HEK293 (cell line): Measurements from ENCODE around the gene SART1.

Experiments
- CTCF ChIA-PET: fragments of 350-600 bp; formaldehyde crosslinking; extraction: SDS; loops from one replicate; lab custom pipeline; 2021; ENCODE audit warnings: antibody characterized with exemption; lab: Yijun Ruan, JAX
- POLR2A ChIA-PET: fragments of 300-600 bp; formaldehyde crosslinking; extraction: SDS; loops from one replicate; lab custom pipeline; 2020; ENCODE audit warnings: antibody characterized with exemption, inconsistent platforms; lab: Yijun Ruan, JAX
- H3K27ac ChIP-seq: fragments of 200-500 bp; sonication (Bioruptor generic); 2 replicates; pipeline ENCODE4 v1.5.1; 2014; ENCODE audit warnings: low read depth, low read length, control low read depth, inconsistent platforms; ENCODE audit errors: extremely low read depth
- H3K36me3 ChIP-seq, 2 experiments: fragments of 200-500 bp in 1 of 2; sonication (Bioruptor generic) in 1 of 2; 1 replicate in 1 of 2; 2 replicates in 1 of 2; pipeline ENCODE4 v1.5.1; 2014 to 2017; ENCODE audit warnings: inconsistent platforms in 2 of 2, low read length in 2 of 2; ENCODE audit not compliant: control insufficient read depth in 2 of 2, insufficient read depth in 1 of 2
- H3K4me1 ChIP-seq: fragments of 200-500 bp; sonication (Bioruptor generic); 2 replicates; pipeline ENCODE4 v1.5.1; 2014; ENCODE audit warnings: mild to moderate bottlenecking, low read length, inconsistent platforms; ENCODE audit not compliant: control insufficient read depth, insufficient read depth
- H3K4me3 ChIP-seq: 2 replicates; pipeline ENCODE4 v1.5.1; 2011; ENCODE audit warnings: low read depth, mild to moderate bottlenecking, control low read depth, low read length, moderate library complexity
- H3K9me3 ChIP-seq: fragments of 200-500 bp; sonication (Bioruptor generic); 2 replicates; pipeline ENCODE4 v1.5.1; 2014; ENCODE audit warnings: low read depth, low read length, inconsistent platforms; ENCODE audit not compliant: control insufficient read depth, insufficient read depth
- BCL11B ChIP-seq: fragments of 450-650 bp; formaldehyde crosslinking; IDR thresholded peaks from 2 replicates; pipeline ENCODE4 v1.5.1; 2016; ENCODE audit warnings: low read depth, missing biosample characterization, missing genetic modification characterization
- BCL6B ChIP-seq: fragments of 450-650 bp; formaldehyde crosslinking; IDR thresholded peaks from 2 replicates; pipeline ENCODE4 v1.5.1; 2017; ENCODE audit warnings: missing biosample characterization, missing genetic modification characterization
- EGR2 ChIP-seq: fragments of 450-650 bp; formaldehyde crosslinking; IDR thresholded peaks from 2 replicates; pipeline ENCODE4 v1.5.1; 2016; ENCODE audit warnings: low read depth, missing biosample characterization, missing genetic modification characterization
- ELK4 ChIP-seq: IDR thresholded peaks from 2 replicates; pipeline ENCODE4 v1.6.1; 2011; ENCODE audit warnings: mild to moderate bottlenecking, low read depth, low read length, borderline replicate concordance
- GLI2 ChIP-seq: fragments of 450-650 bp; formaldehyde crosslinking; IDR thresholded peaks from 2 replicates; pipeline ENCODE4; 2017; ENCODE audit warnings: missing biosample characterization, missing genetic modification characterization, low read depth, borderline replicate concordance
- KLF8 ChIP-seq: fragments of 450-650 bp; formaldehyde crosslinking; IDR thresholded peaks from 2 replicates; pipeline ENCODE4 v1.5.1; 2016; ENCODE audit warnings: missing biosample characterization, missing genetic modification characterization
- OSR2 ChIP-seq: fragments of 450-650 bp; formaldehyde crosslinking; IDR thresholded peaks from 2 replicates; pipeline ENCODE4 v1.5.1; 2016; ENCODE audit warnings: missing biosample characterization, missing genetic modification characterization
- PRDM1 ChIP-seq: fragments of 450-650 bp; formaldehyde crosslinking; IDR thresholded peaks from 2 replicates; pipeline ENCODE4; 2016; ENCODE audit warnings: missing biosample characterization, missing genetic modification characterization
- REPIN1 ChIP-seq: fragments of 450-650 bp; formaldehyde crosslinking; IDR thresholded peaks from 2 replicates; pipeline ENCODE4 v1.5.1; 2017; ENCODE audit warnings: missing biosample characterization, missing genetic modification characterization, low read depth
- SCRT2 ChIP-seq: fragments of 450-650 bp; formaldehyde crosslinking; IDR thresholded peaks from 2 replicates; pipeline ENCODE4 v1.5.1; 2016; ENCODE audit warnings: missing biosample characterization, missing genetic modification characterization
- SP2 ChIP-seq: fragments of 450-650 bp; formaldehyde crosslinking; IDR thresholded peaks from 2 replicates; pipeline ENCODE4 v1.5.1; 2016; ENCODE audit warnings: missing biosample characterization, missing genetic modification characterization
- WT1 ChIP-seq: fragments of 450-650 bp; formaldehyde crosslinking; IDR thresholded peaks from 2 replicates; pipeline ENCODE4 v1.5.1; 2016; ENCODE audit warnings: missing biosample characterization, missing genetic modification characterization
- ZBTB48 ChIP-seq: fragments of 450-650 bp; formaldehyde crosslinking; IDR thresholded peaks from 2 replicates; pipeline ENCODE4 v1.5.1; 2016; ENCODE audit warnings: missing biosample characterization, missing genetic modification characterization
- ZBTB8A ChIP-seq: fragments of 450-650 bp; formaldehyde crosslinking; IDR thresholded peaks from 2 replicates; pipeline ENCODE4 v1.5.1; 2016; ENCODE audit warnings: missing biosample characterization, missing genetic modification characterization
- ZNF140 ChIP-seq: fragments of 450-650 bp; formaldehyde crosslinking; IDR thresholded peaks from 2 replicates; pipeline ENCODE4 v1.5.1; 2016; ENCODE audit warnings: missing biosample characterization, missing genetic modification characterization
- ZNF155 ChIP-seq: fragments of 450-650 bp; formaldehyde crosslinking; IDR thresholded peaks from 2 replicates; pipeline ENCODE4 v1.5.1; 2016; ENCODE audit warnings: missing biosample characterization, missing genetic modification characterization
- ZNF16 ChIP-seq: fragments of 450-650 bp; formaldehyde crosslinking; IDR thresholded peaks from 2 replicates; pipeline ENCODE4 v1.5.1; 2016; ENCODE audit warnings: low read depth, missing biosample characterization, missing genetic modification characterization
- ZNF169 ChIP-seq: fragments of 450-650 bp; formaldehyde crosslinking; IDR thresholded peaks from 2 replicates; pipeline ENCODE4 v1.5.1; 2016; ENCODE audit warnings: missing biosample characterization, missing genetic modification characterization
- ZNF184 ChIP-seq: fragments of 450-650 bp; IDR thresholded peaks from 2 replicates; pipeline ENCODE4 v1.5.1; 2018; ENCODE audit warnings: missing biosample characterization, mild to moderate bottlenecking, missing genetic modification characterization
- ZNF211 ChIP-seq: fragments of 450-650 bp; formaldehyde crosslinking; IDR thresholded peaks from 2 replicates; pipeline ENCODE4 v1.5.1; 2016; ENCODE audit warnings: low read depth, missing biosample characterization, missing genetic modification characterization
- ZNF221 ChIP-seq: fragments of 450-650 bp; formaldehyde crosslinking; IDR thresholded peaks from 2 replicates; pipeline ENCODE4 v1.5.1; 2017; ENCODE audit warnings: missing biosample characterization, missing genetic modification characterization, borderline replicate concordance
- ZNF266 ChIP-seq: fragments of 450-650 bp; formaldehyde crosslinking; IDR thresholded peaks from 2 replicates; pipeline ENCODE4 v1.5.1; 2016; ENCODE audit warnings: missing biosample characterization, missing genetic modification characterization, low read depth
- ZNF350 ChIP-seq: fragments of 450-650 bp; formaldehyde crosslinking; IDR thresholded peaks from 2 replicates; pipeline ENCODE4 v1.5.0; 2017; ENCODE audit warnings: missing biosample characterization, mild to moderate bottlenecking, missing genetic modification characterization
- ZNF529 ChIP-seq: fragments of 450-650 bp; formaldehyde crosslinking; IDR thresholded peaks from 2 replicates; pipeline ENCODE4 v1.5.1; 2017; ENCODE audit warnings: missing genetic modification characterization, missing biosample characterization; ENCODE audit not compliant: insufficient replicate concordance
- ZNF558 ChIP-seq: fragments of 450-650 bp; formaldehyde crosslinking; IDR thresholded peaks from 2 replicates; pipeline ENCODE4 v1.5.1; 2016; ENCODE audit warnings: missing biosample characterization, missing genetic modification characterization
- ZNF610 ChIP-seq: fragments of 450-650 bp; formaldehyde crosslinking; IDR thresholded peaks from 2 replicates; pipeline ENCODE4 v1.5.1; 2016; ENCODE audit warnings: missing biosample characterization, missing genetic modification characterization, borderline replicate concordance
- ZNF626 ChIP-seq: fragments of 450-650 bp; sonication (Bioruptor Pico); formaldehyde crosslinking; IDR thresholded peaks from 2 replicates; pipeline ENCODE4 v1.5.1; 2018; ENCODE audit warnings: missing biosample characterization, missing genetic modification characterization, inconsistent platforms
- ZNF664 ChIP-seq: fragments of 450-650 bp; formaldehyde crosslinking; IDR thresholded peaks from 2 replicates; pipeline ENCODE4 v1.5.1; 2016; ENCODE audit warnings: missing biosample characterization, missing genetic modification characterization
- ZNF677 ChIP-seq: fragments of 450-650 bp; IDR thresholded peaks from 2 replicates; pipeline ENCODE4 v1.5.0; 2018; ENCODE audit warnings: missing biosample characterization, mild to moderate bottlenecking, missing genetic modification characterization, moderate library complexity
- ZNF791 ChIP-seq: fragments of 450-650 bp; formaldehyde crosslinking; IDR thresholded peaks from 2 replicates; pipeline ENCODE4 v1.5.1; 2016; ENCODE audit warnings: missing biosample characterization, missing genetic modification characterization
- ZSCAN16 ChIP-seq: fragments of 450-650 bp; formaldehyde crosslinking; IDR thresholded peaks from 2 replicates; pipeline ENCODE4 v1.5.1; 2016; ENCODE audit warnings: missing biosample characterization, missing genetic modification characterization
- TF ChIP-seq, protein P1 (sequence below): fragments of 450-650 bp; formaldehyde crosslinking; IDR thresholded peaks from 2 replicates; pipeline ENCODE4 v1.5.1; 2017; ENCODE audit warnings: missing biosample characterization, missing genetic modification characterization

Gene SART1

DNA sequence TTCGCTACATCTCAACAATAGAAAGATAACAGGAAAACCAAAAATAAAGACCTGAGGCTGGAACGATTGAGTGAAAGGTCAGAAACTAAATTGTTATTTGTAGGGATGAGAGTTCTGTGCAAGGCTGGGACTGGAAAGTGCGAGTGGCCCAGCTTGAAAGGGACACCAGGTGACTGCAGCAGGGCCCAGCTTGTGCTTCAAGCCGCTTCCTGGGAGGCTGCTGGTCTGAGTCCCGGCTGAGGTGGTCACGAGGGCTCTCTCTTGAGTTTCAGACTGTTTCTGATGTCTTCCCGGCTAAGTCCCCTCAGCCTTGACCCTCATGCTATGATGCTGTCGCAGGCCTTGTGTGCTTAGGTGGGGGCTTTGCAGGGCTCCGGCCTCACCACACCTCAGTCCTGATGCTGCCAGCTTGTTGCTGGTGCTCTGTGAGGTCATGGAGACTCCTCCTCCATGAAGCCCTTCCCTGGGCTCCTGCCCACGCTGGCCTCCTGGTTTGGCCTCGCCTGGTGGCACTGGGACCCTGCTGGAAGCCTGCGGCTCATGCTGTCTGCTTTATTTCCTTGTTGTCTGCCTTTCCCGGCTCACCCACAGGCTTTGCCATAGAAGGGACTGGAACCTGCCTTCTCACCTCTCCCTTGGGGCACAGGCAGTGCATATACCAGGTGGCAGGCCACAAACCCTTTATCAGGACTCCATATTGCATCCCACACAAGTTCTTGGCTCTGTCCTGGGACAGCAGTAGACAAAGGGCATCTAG is 44.8 kb downstream of the SART1 start:
- CTCF ChIA-PET = interaction anchor here (2.2 kb wide), 1 partner anchor 16 kb away, joined by 11 read pairs; no protein-coding TSS in a partner anchor
- H3K36me3 ChIP-seq = peaks cover 0 to 31% of the 10 kb centered on the region in 2 experiments; a peak in 1 of 3 replicates
- H3K9me3 ChIP-seq = no peaks in the 10 kb centered on the region
- H3K4me1 ChIP-seq = no peaks in the 10 kb centered on the region
- no peak overlapping the region for H3K27ac ChIP-seq
- no peak overlapping the region for H3K4me3 ChIP-seq
- POLR2A ChIA-PET = no interaction called here
- no peak for TF ChIP-seq ZBTB8A (tag by site-specific recombination)
- TF ChIP-seq, protein P1, sequence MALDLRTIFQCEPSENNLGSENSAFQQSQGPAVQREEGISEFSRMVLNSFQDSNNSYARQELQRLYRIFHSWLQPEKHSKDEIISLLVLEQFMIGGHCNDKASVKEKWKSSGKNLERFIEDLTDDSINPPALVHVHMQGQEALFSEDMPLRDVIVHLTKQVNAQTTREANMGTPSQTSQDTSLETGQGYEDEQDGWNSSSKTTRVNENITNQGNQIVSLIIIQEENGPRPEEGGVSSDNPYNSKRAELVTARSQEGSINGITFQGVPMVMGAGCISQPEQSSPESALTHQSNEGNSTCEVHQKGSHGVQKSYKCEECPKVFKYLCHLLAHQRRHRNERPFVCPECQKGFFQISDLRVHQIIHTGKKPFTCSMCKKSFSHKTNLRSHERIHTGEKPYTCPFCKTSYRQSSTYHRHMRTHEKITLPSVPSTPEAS = no peak
- TF ChIP-seq ZNF155 (tag by site-specific recombination) = no peak
- no peak for TF ChIP-seq ZNF221 (tag by site-specific recombination)
- no peak for TF ChIP-seq SCRT2 (tag by site-specific recombination)
- no peak for TF ChIP-seq EGR2 (tag by site-specific recombination)
- TF ChIP-seq ZNF266 (tag by site-specific recombination) = no peak
- TF ChIP-seq OSR2 (tag by site-specific recombination) = no peak
- no peak for TF ChIP-seq ZNF211
- TF ChIP-seq ZNF140 = no peak
- TF ChIP-seq REPIN1 (tag by site-specific recombination) = no peak
- TF ChIP-seq ZNF664 (tag by site-specific recombination) = no peak
- no peak for TF ChIP-seq ZNF184 (tag by site-specific recombination)
- TF ChIP-seq ZSCAN16 (tag by site-specific recombination) = no peak
- no peak for TF ChIP-seq ZBTB48
- TF ChIP-seq, all 188 proteins: peak for 0

GRCh38 chr11:66006891-66007176 is 45.3 kb downstream of the SART1 start:
- Histone ChIP-seq H3K9me3 (no peaks in the 10 kb centered on the region), H3K36me3 (peaks cover 0 to 31% of the 10 kb centered on the region in 2 experiments; a peak in 1 of 3 replicates), H3K27ac (no peak overlapping the region), H3K4me3 (no peak overlapping the region), H3K4me1 (no peaks in the 10 kb centered on the region)
- TF ChIP-seq ZNF529 (no peak), ZNF169 (tag by site-specific recombination) (no peak), SP2 (tag by site-specific recombination) (no peak), ZNF791 (tag by site-specific recombination) (no peak), PRDM1 (tag by site-specific recombination) (no peak), BCL11B (tag by site-specific recombination) (no peak), ZNF626 (tag by site-specific recombination) (no peak), WT1 (no peak), GLI2 (no peak), ELK4 (no peak), ZNF350 (tag by site-specific recombination) (no peak), ZNF610 (tag by site-specific recombination) (no peak), ZNF16 (tag by site-specific recombination) (no peak), BCL6B (tag by site-specific recombination) (no peak), ZBTB8A (tag by site-specific recombination) (no peak), ZNF558 (tag by site-specific recombination) (no peak), KLF8 (no peak), ZNF677 (tag by site-specific recombination) (no peak)
- ChIA-PET POLR2A (no interaction called here), CTCF (interaction anchor here (0.6 to 2.2 kb wide), 3 partner anchors 16 to 174 kb away, joined by 3 to 11 read pairs (median 3); no protein-coding TSS in a partner anchor)
